ENCODE data around the gene CLCN7.
"Not testable (repeated sequence)": the region's sequence is repeated elsewhere in the genome, so short reads cannot be mapped to it uniquely, and the experiment has no call there.

Gene CLCN7

GRCh38 chr16:1485847-1486496 lies 11.1 kb upstream of the CLCN7 start:
- DNase-seq = no peak

GRCh38 chr16:1481906-1482835 lies 7.3 kb upstream of the CLCN7 start:
- no peak for DNase-seq

- DNase-seq = not testable (repeated sequence)
Observed at GRCh38 chr16:1478937-1479336, 4.1 kb upstream of the CLCN7 start.

- no peak for DNase-seq
Observed at GRCh38 chr16:1477033-1477432, 2.2 kb upstream of the CLCN7 start.

GRCh38 chr16:1475552-1476114 lies 805 bp upstream of the CLCN7 start:
- no peak for DNase-seq

GRCh38 chr16:1474082-1474795 lies 589 bp downstream of the CLCN7 start:
- DNase-seq = no peak

GRCh38 chr16:1472974-1473373 lies 1.9 kb downstream of the CLCN7 start:
- no peak for DNase-seq

GRCh38 chr16:1471569-1472194 lies 3.1 kb downstream of the CLCN7 start:
- DNase-seq = no peak

GRCh38 chr16:1470481-1471251 lies 4.2 kb downstream of the CLCN7 start:
- no peak for DNase-seq

GRCh38 chr16:1469693-1470201 lies 5.1 kb downstream of the CLCN7 start:
- no peak for DNase-seq

GRCh38 chr16:1469141-1469540 lies 5.7 kb downstream of the CLCN7 start:
- not testable (repeated sequence) for DNase-seq

GRCh38 chr16:1468426-1468810 lies 6.4 kb downstream of the CLCN7 start:
- DNase-seq = no peak

GRCh38 chr16:1466968-1467521 lies 7.8 kb downstream of the CLCN7 start:
- DNase-seq = no peak

GRCh38 chr16:1466054-1466453 lies 8.8 kb downstream of the CLCN7 start:
- DNase-seq = no peak

- DNase-seq = no peak
Observed at GRCh38 chr16:1465567-1465915, 9.3 kb downstream of the CLCN7 start.

- no peak for DNase-seq
Observed at GRCh38 chr16:1464894-1465566, 9.8 kb downstream of the CLCN7 start.

GRCh38 chr16:1464196-1464893 lies 10.5 kb downstream of the CLCN7 start:
- no peak for DNase-seq

GRCh38 chr16:1461146-1461545 lies 13.7 kb downstream of the CLCN7 start:
- no peak for DNase-seq

- DNase-seq = no peak
Observed at GRCh38 chr16:1460602-1461138, 14.2 kb downstream of the CLCN7 start.

GRCh38 chr16:1459967-1460366 lies 14.9 kb downstream of the CLCN7 start:
- DNase-seq = no peak

All from NCI-H526 treated with DMSO at 0.1 percent for 48 hours (cell line).